NCI-H146 treated with DMSO at 0.1 percent for 48 hours (cell line): ENCODE results near the gene GORAB.
A peak's percentile ranks its signal among the peaks of the same experiment; 100 is the strongest.

Source experiments
- DNase-seq: peaks from one replicate; lab custom pipeline; 2025; ENCODE audit not compliant: unreplicated experiment; lab: John Stamatoyannopoulos, UW

GORAB gene

GRCh38 chr1:170531758-170532657 is at the start of gene GORAB:
GORAB (plus strand) TSS chr1:170532166; CDS start chr1:170532224, 58 bp downstream.
- peak; percentile 94 for DNase-seq

- no peak for DNase-seq
Observed at GRCh38 chr1:170483051-170483450, 48.9 kb upstream of the GORAB start.

GRCh38 chr1:170487503-170487902 is 44.5 kb upstream of the GORAB start:
- DNase-seq, result no peak

GRCh38 chr1:170491291-170491690 is 40.7 kb upstream of the GORAB start:
- DNase-seq, result no peak

- no peak for DNase-seq
Observed at GRCh38 chr1:170494369-170494768, 37.6 kb upstream of the GORAB start.

- DNase-seq, result no peak
Observed at GRCh38 chr1:170495006-170495405, 37.0 kb upstream of the GORAB start.

- DNase-seq, result no peak
Observed at GRCh38 chr1:170498876-170499275, 33.1 kb upstream of the GORAB start.

- no peak for DNase-seq
Observed at GRCh38 chr1:170503665-170504064, 28.3 kb upstream of the GORAB start.

GRCh38 chr1:170510163-170510562 is 21.8 kb upstream of the GORAB start:
- no peak for DNase-seq

GRCh38 chr1:170511038-170511437 is 20.9 kb upstream of the GORAB start:
- no peak for DNase-seq

GRCh38 chr1:170513138-170513537 is 18.8 kb upstream of the GORAB start:
- no peak for DNase-seq

GRCh38 chr1:170518185-170518834 is 13.7 kb upstream of the GORAB start:
- no peak for DNase-seq

- DNase-seq, result no peak
Observed at GRCh38 chr1:170518965-170519364, 13.0 kb upstream of the GORAB start.

- DNase-seq, result no peak
Observed at GRCh38 chr1:170520601-170521000, 11.4 kb upstream of the GORAB start.

- no peak for DNase-seq
Observed at GRCh38 chr1:170521818-170522217, 10.1 kb upstream of the GORAB start.

- no peak for DNase-seq
Observed at GRCh38 chr1:170530972-170531757, 801 bp upstream of the GORAB start.

- no peak for DNase-seq
Observed at GRCh38 chr1:170533298-170533697, 1.3 kb downstream of the GORAB start.

GRCh38 chr1:170534626-170535147 is 2.7 kb downstream of the GORAB start:
- DNase-seq, result no peak

GRCh38 chr1:170535418-170535817 is 3.5 kb downstream of the GORAB start:
- no peak for DNase-seq

GRCh38 chr1:170536924-170537551 is 5.1 kb downstream of the GORAB start:
- no peak for DNase-seq
